ENCODE data around the gene SBF2.
"Not testable (repeated sequence)": the region's sequence is repeated elsewhere in the genome, so short reads cannot be mapped to it uniquely, and the experiment has no call there.

Gene SBF2

DNA sequence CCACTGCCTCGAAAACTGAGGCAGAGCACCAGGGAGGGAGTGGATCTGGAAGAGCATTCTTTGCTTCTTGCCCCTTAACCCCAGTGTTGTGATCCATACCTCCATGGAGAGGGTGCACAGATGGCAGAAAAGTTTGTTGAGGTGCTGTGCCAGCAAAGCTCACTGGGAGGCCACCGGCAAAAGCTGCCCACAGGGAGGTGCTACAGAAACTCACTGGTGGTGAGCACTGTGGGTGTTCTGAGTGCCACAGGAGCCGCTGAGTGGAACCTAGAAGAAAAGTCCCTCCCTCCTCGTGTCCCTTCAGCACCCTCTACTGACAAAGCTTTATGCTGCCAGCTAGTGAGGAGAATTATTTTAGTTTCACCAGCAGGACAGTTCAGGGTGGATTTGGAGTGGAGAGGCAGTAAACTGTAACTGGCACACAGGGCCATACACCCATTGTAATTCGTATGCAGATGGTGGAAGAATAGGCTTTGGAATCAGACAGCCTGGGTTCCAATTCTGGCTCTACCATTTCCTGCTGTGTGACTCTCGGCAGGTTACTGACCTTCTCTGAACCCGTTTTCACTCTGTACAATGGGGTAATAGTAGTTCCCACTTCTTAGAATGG lies 545.6 kb downstream of the SBF2 start:
- no peak for DNase-seq (ENCODE audit: low read depth)
- TF ChIP-seq, protein P1, sequence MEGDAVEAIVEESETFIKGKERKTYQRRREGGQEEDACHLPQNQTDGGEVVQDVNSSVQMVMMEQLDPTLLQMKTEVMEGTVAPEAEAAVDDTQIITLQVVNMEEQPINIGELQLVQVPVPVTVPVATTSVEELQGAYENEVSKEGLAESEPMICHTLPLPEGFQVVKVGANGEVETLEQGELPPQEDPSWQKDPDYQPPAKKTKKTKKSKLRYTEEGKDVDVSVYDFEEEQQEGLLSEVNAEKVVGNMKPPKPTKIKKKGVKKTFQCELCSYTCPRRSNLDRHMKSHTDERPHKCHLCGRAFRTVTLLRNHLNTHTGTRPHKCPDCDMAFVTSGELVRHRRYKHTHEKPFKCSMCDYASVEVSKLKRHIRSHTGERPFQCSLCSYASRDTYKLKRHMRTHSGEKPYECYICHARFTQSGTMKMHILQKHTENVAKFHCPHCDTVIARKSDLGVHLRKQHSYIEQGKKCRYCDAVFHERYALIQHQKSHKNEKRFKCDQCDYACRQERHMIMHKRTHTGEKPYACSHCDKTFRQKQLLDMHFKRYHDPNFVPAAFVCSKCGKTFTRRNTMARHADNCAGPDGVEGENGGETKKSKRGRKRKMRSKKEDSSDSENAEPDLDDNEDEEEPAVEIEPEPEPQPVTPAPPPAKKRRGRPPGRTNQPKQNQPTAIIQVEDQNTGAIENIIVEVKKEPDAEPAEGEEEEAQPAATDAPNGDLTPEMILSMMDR (IDR thresholded peaks at IDR 0.05; ENCODE audit: control insufficient read depth, insufficient read depth, low read depth, low read length, missing control alignments), result peak; percentile 77
- H3K4me3 ChIP-seq (ENCODE audit: control insufficient read depth, low read depth, low read length), result no peak overlapping the region

DNA sequence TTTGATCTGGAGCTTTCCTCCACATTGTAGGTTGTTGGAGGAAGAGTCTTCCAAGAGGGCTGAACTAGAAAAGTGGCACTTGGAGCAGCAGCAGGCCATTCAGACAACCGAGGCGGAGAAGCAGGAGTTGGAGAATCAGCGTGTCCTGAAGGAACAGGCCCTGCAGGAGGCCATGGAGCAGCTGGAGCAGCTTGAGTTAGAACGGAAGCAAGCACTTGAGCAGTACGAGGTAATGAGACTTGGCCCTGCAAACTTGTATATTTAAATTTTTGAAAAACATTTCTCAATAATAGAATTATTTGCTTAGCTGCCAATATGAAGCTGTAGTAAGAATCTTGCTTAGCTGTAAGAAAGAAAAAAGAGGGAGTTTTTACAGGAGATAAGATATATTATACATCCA lies 546.2 kb downstream of the SBF2 start:
- DNase-seq (ENCODE audit: low read depth), result no peak
- TF ChIP-seq, protein P1 (IDR thresholded peaks at IDR 0.05; ENCODE audit: control insufficient read depth, insufficient read depth, low read depth, low read length, missing control alignments), result no peak
- H3K4me3 ChIP-seq (ENCODE audit: control insufficient read depth, low read depth, low read length), result no peak overlapping the region

DNA sequence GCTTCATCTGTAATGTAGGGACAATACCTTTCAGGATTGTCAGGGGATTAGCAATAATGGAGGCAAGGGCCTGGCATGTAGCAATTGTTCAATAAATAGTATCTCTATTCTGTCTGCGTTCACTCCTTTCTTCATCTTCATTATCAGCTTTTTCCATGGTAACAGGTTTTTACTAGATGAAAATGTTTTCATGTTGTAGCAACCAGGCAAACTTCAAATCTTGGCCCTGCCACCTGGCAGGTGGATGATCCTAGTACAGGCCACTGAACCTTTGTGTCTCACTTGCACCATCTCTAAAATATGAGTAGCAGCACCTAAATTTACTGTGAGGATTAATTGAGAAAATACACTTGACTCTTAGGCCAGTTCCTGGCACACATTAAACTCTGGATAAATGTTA lies 546.8 kb downstream of the SBF2 start:
- TF ChIP-seq, protein P1 (IDR thresholded peaks at IDR 0.05; ENCODE audit: control insufficient read depth, insufficient read depth, low read depth, low read length, missing control alignments), result no peak
- no peak overlapping the region for H3K4me3 ChIP-seq (ENCODE audit: control insufficient read depth, low read depth, low read length)
- DNase-seq (ENCODE audit: low read depth), result no peak

DNA sequence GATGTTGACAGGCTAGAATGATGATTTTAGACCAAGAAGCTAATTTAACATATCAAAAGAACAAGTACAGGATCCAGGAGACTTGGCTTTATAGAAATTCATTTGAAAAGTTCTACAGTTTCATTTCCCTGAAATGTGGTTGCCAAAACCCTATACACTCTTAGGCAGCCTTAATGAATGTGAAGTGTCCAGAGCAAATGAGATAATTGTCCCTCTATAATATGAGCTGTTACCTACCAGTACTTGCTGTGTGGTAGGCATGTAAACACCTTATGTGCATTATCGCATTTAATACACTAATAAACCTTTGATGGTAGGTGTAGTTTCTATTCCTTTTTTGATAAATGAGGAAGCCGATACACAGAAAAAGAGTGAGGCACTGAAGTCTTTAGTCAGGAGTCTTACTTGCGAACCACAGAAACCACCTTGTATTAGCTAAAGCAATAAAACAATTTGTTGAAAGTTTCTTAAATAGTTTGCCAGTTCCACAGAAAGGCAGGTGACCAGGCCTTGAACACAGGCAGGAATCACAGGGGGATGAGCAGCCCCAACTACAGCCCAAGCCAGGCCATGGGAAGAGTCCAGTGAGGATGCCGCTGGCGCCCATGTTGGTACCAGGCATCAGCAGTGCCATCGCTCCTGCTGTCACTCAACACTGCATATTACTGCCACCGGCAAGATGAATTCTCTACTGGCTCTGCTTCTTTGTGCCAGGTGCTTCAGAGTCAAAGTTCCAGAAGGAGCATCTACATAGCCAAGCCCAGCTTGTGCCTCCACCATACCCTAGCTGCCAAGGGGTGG lies 548.4 kb downstream of the SBF2 start:
- H3K4me3 ChIP-seq (ENCODE audit: control insufficient read depth, low read depth, low read length), result no peak overlapping the region
- no peak for DNase-seq (ENCODE audit: low read depth)
- TF ChIP-seq, protein P1 (IDR thresholded peaks at IDR 0.05; ENCODE audit: control insufficient read depth, insufficient read depth, low read depth, low read length, missing control alignments), result no peak

DNA sequence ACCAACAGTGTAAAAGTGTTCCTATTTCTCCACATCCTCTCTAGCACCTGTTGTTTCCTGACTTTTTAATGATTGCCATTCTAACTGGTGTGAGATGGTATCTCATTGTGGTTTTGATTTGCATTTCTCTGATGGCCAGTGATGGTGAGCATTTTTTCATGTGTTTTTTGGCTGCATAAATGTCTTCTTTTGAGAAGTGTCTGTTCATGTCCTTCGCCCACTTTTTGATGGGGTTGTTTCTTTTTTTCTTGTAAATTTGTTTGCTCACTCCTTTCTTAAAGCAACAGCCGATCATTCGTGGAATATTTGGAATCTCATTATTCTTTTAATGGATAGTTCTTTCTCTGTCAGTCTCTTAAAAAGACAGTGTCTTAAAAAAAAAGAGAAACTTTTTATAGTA lies 550.5 kb downstream of the SBF2 start:
- DNase-seq (ENCODE audit: low read depth); H3K4me3 ChIP-seq (ENCODE audit: control insufficient read depth, low read depth, low read length): not testable (repeated sequence)

DNA sequence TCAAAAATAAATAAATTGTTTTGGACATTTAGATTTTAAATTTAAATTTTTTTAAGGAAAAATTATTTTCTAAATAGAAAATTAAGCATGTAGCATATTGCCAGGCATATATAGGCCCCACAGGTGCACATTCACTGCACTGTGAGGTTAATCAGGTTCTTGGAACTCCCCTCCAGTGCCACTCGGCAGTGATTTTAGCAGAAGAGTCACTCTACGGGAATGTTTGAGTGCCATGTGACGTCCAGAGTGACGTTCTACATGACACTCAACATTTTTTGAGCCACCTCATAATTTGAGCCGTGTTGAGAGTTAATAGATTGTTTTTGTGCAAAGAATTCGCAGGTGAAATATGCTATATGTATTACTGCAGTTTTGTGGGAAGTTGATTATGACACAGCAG lies 552.8 kb downstream of the SBF2 start:
- TF ChIP-seq, protein P1 (IDR thresholded peaks at IDR 0.05; ENCODE audit: control insufficient read depth, insufficient read depth, low read depth, low read length, missing control alignments), result no peak
- no peak overlapping the region for H3K4me3 ChIP-seq (ENCODE audit: control insufficient read depth, low read depth, low read length)
- DNase-seq (ENCODE audit: low read depth), result no peak

DNA sequence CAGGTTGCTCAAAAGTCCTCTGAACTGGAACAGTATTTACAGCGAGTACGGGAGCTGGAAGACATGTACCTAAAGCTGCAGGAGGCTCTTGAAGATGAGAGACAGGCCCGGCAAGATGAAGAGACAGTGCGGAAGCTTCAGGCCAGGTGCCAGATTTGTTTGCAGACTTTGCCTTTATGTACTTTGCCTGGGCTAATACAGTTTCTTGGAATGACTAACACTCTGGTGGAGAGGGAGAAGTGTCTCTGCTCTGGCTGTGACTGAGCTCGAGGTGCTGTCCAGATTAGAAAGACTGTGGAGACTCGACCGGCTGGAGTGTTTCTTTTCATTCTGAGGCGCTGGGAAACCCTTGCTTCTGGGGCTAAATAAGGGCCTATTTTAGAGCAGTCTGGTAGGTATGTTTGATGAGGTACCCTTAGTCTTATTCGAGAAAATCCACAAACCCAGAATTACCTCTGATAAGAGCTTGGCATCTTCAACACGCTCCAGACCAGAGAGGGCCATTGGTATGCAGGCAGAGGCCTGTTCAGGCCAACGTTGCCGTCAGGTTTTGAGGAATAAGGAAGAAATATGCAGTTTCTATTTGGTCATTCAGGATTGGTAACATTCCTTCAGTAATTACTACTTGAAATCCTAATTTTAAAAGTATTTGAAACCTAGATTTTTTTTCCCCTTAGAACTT lies 553.7 kb downstream of the SBF2 start:
- no peak for DNase-seq (ENCODE audit: low read depth)
- no peak overlapping the region for H3K4me3 ChIP-seq (ENCODE audit: control insufficient read depth, low read depth, low read length)
- TF ChIP-seq, protein P1 (IDR thresholded peaks at IDR 0.05; ENCODE audit: control insufficient read depth, insufficient read depth, low read depth, low read length, missing control alignments), result no peak

Measured in AG09309 (cell line).